ENCODE data around the gene MGMT.

Gene MGMT

DNA sequence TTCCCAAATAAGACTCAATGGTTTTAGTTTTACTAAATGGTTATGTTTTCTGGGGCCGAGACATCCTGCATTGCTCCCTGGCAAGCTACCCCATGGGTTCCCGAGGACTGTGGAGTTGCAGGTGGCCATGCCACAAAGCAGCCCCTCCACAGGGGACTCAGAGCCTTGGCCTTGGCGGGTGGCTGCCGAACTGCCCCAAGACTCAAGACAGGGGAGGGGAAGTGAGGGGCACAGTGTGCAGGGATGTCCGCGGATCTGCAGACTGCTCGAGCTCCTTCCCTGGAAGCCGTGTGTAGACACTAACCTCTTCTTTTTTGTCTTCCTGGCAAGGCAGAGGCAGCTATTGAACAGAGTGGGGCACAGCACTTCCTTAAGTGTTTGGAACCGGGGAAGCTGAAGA is 342.4 kb downstream of the MGMT start:
- no peak for DNase-seq

DNA sequence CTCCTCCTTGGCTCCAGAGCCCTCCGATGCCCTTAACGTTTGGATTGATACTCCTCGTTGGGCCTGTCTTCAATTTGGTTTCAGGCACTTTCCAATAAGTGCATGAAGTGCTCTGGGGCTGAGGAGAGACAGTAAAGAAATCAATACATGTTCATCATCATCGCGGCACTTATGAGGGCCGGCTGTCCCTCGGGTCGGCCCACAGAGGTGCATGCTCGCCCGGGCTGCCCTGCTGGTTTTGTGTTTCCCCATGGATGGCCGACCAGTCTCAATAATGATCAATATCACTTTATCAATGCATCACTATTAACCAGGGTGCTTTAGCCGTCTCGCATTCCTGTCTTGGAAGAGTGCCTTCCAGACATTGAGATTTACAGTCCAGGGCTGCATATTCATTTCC is 342.8 kb downstream of the MGMT start:
- no peak for DNase-seq

DNA sequence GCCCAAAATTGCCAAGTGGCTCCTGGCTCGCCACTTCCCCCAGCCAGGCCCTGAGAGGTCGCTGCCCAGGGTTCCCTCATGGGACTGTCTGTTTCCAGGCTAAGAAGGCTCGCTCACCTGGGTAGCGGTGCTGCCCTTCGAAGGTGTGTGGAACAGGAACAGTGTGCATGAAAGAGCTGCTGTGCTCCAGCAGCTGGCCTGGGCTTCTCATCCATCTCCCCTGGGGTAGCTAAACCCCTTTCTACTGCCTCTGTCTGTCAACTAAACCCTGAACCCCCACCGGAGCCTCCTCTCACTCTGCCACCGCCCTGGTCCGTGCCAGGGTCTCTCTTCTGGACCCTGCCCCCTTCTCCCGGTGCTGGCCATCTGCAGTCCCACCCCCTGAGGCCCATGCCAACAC is 344.2 kb downstream of the MGMT start:
- DNase-seq: no peak

DNA sequence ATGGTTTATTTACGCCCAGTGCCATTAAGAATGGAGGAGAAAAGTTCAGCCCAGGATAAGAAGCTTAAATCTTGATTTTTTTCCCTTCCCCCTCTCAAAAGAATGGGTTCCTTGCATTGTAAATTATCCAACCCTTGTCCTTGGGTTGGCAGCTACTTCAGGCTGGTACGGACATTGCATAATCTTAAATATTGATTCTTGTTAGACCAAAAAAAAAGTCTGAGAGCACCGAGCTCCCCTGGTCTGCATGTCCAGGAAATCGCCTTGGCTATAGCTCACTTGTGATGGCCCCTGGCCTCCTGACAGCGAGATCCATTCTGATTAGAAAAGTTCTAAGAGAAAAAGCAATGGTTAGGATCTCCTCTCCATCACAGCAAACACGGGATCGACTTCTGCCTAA is 345.4 kb downstream of the MGMT start:
- DNase-seq: no peak

DNA sequence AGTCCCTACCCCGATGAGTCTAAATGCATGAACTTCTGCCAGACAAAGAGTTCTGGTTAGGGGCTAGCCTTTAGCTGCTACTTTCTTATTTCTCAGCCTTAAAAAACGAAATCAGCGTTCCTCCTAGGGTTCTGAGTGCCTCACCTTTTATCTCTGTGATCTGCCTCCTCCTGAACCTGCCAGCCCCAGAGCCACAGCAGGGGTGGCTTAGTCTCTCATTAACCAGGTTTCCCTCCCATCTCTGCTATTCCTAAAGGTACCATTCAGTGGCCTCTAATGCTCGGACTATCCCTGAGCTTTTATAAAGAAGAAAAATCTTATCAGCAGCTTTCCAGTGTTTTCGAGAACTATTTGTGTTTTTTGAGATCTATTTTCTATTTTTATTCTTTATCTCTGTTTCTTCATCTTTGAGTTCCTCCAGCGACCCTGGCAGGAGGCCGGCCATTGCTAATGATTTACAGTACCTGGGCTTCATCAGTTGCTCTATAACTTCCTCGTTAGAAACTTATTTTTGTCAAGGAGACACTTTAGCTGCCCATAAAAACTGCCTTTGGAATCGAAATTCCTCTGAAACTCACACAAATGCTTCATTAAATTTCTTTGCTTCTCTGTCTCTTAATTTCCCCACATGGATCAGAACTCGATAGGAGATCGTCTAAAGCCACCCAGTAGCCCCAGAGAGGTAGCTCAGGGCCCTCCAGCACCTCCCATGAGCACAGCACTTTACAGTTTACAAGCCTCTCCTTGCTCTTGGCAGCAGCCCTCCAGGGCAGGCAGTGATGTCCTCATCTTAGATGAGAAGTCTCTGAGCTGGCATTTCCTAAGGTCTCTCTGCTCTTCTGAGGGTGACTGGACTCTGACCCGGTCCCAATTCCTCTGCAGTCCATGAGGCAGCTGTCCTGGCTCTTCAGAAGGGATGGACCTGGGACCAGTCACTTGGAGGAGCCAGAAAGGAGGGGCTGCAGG is 347.9 kb downstream of the MGMT start:
- no peak for DNase-seq

DNA sequence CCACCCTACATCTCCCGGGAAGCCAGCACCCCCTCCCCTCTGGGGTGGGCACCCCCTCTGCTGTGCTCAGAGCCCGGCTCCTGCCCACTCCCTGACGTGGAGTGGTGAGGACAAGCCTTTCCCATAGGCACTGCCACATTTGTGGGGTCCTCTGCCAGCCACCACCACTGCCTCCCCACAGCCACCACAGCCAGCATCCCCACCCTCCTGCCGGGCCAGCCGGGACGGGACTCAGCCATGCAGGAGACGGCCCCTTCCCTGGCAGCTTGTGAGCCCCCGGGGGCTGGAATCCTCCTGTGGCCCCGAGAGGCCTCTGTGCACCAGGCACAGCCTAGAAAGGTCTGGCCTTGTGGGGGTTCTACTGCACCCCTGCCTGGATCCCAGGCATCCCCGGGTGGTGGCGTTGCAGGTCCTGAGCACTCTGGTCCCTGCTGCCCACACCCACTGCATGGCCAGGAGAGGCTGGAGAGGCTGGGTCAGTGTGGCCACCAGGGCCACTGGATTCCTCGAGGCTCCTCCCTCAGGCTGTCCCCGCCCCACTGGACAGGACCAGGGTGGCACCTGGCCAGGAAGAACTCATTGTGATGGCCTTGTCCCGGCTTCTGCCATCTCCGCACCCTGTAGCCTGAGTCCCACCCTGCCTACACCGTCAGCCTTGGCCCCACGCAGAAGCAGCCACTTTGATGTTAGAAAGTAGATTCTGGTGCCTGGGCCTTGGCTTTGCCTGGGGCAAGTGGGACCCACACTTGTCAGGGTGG is 349.0 kb downstream of the MGMT start:
- DNase-seq: no peak

DNA sequence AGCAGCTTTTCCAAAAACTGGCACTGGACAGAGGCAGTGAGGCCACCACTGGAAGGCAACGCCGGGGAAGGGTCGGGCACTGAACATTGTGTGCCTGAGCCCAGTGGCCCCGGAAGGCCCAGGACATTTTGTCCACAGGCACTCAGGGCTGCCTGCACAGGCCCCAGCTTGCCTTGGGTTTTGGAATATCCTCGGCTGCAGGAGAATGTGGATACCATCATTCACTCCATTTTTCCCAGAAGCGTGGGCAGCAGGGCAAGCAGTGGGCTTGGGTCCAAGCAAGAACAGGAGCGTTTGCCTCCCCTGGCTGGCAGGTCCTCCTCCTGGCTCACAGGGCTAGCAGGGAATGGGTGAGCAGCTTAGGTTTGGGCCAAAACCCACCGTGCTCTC is 349.6 kb downstream of the MGMT start:
- no peak for DNase-seq
